GM12873 (cell line): Measurements from ENCODE around the gene FOXS1.

Source experiments
- CTCF ChIP-seq: IDR thresholded peaks from 2 replicates; pipeline ENCODE4 v1.5.1; 2012; ENCODE audit warnings: low read depth, mild to moderate bottlenecking, moderate library complexity, low read length, control low read depth; ENCODE audit not compliant: insufficient read depth; ENCODE audit errors: missing control alignments

Gene FOXS1

DNA sequence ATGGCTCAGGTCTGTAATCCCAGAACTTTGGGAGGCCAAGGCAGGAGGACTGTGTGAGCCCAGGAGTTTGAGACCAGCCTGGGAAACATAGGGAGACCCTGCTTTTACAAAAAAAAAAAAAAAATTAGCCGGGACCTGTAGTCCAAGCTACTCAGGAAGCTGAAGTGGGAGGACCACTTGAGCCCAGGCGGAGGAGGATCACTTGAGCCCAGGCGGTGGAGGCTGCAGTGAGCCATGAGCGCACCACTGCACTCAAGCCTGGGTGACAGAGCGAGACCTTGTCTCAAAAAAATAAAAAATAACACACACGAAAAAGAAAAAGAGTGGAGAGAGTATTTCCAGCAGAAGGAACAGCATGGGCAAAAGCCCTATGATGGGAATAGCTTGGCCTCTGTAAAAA is 27.0 kb upstream of the FOXS1 start:
- no peak for TF ChIP-seq CTCF

GRCh38 chr20:31871618-31871954 is 26.2 kb upstream of the FOXS1 start:
- no peak for TF ChIP-seq CTCF

DNA sequence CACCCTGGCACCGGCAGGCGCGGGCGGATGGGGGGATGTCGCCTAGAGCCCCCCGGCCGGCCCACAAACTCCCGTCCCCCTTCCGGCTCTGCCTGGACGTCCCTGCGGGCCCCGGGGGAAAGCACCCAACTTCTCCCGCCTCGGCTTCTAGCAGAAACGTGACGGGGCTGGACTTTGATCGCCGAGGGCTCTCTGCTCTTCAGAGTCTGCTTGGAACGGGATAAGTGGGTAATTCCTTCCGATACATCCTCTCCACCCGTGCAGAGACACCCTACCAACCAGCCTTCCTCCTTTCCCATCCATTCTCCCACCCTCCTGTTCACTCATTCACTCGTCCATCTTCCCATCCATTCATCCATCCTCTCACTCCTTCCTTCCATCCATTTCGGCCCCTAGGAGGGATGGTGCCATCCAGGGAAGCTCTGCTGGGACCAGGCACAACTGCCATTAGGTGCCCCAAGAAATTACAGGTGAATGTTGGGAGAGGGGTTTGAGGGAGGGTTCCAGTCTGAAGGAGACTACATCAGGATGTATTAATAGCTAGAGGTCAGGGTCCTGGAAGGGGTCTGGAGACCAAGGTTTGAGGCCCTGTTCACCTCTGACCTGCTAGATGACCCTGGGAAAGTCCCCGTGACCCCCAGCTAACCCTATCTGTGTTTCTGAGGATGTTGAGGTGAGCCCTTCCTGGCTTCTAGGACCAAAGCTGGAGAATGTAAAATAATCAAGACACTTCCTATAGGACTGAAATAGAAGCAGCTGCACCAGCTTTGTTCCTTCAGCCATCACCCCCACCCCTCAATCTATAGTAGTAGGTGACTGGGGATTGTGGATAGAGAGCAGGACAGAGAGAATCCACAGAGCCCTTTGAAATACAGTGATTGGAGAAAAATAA is 25.6 kb upstream of the FOXS1 start:
- TF ChIP-seq CTCF = no peak

DNA sequence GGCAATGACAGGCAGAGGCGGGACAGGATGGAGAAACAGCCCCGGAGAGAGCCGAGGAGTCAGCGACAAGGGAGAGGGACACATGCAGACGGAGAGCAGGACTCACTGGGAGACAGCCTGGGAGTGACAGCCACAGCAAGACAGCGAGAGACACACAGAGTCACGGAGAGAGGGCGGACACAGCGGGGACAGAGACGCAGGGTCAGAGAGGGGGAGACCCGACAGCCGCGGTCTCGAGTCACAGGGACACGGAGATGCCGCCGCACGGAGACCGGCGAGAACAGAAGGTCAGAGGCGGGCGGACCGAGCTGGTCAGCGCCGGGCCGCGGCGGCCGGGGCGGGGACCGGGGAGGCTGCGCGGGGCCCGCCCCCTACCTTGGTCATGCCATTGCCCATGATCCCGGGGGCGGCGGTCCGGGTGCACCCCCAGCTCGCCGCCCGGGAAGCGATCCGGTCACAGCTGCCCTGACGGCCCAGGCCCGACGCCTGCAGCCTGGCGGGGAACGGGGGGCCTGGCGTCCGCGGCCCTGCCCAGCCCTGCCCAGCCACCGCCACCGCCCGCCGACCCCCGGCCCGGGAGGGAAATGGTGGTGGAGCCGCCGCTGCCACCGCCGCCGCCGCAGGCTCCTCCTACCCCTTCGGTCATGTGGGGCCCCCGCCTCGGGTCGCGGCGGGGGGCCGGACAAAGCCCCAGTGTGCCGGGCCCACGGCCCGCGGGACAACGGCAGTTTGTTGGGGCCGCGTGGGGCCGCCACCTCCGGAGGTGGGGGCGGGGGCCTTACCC is 24.7 kb upstream of the FOXS1 start, which contains the start of the genes DUSP15 and TTLL9:
TSS of gene DUSP15 (minus strand) at position 586 of the 784 bp plus-strand sequence. CDS start at position 396, 190 bp downstream.
TSS of gene TTLL9 (plus strand) at position 693 of the 784 bp plus-strand sequence. CDS start 493 bp downstream, outside the sequence.
- TF ChIP-seq CTCF = no peak

GRCh38 chr20:31869673-31869941 is 24.2 kb upstream of the FOXS1 start:
- TF ChIP-seq CTCF = no peak

DNA sequence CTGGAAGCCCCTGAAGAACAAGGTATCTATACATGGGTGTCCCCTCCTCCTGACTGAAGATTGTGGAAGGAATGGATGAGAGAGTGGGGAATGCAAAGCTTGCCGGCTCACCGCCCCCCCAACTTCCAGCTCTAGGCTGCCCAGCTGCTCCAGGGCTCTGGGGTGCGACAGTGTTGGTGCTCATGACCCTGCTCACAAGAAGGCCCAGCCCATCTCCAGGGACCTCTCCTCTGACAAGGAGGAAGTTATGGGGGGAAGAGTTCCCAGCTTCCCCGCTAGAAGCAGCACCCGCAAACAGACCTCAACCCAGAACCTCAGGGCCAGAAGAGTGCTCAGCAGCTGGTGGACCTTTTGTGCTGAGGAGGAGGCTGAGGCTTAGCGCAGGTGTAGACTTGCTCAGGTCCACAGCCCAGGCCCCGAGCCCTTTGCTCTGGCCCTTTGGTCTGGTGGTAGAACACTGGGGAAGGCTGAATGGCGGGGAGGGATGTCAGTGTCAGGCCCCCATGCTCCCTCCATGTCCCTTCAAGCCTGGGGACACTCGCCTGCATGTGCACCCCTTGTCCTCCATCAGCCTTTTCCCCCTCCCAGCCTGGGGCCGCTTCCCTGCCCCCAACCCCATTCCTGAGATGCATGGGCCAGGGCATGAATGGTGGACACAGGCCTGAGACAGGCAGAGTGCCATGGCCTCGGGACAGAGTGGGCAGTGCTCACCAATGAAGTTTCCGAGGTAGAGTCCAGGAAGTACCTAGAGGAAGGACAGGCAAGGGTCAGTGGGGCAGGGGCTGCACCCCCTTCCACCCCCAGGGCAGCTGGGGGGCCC is 23.7 kb upstream of the FOXS1 start:
- no peak for TF ChIP-seq CTCF
